Tibial nerve (tissue), 4 donors: Measurements from ENCODE around the gene CEP20. TPM values are rescaled to one million over a fixed set of nuclear protein-coding genes. Genes with fewer than 3 reads are reported as not detected.
A peak's percentile ranks its signal among the peaks of the same experiment; 100 is the strongest.
"Not testable (repeated sequence)": the region's sequence is repeated elsewhere in the genome, so short reads cannot be mapped to it uniquely, and the experiment has no call there.

Source experiments
- DNase-seq, 2 donors: peaks; one replicate each; pipeline ENCODE4 v3.0.0-alpha.2; 2019; ENCODE audit warnings: low spot score in 2 of 2
- H3K27ac ChIP-seq, 4 donors: fragments of 200-600 bp; sonication (generic) in 3 of 4; one replicate each; pipeline ENCODE4 v1.5.1; 2017 to 2019; ENCODE audit warnings: mild to moderate bottlenecking in 1 of 4
- H3K27me3 ChIP-seq, 2 donors: fragments of 200-600 bp; sonication (generic) in 1 of 2; one replicate each; pipeline versions ENCODE4 v1.5.1 to v1.6.0; 2017 to 2019
- H3K36me3 ChIP-seq, 3 donors: fragments of 200-600 bp; sonication (generic); one replicate each; pipeline ENCODE4 v1.5.1; 2018 to 2019
- H3K4me1 ChIP-seq, 4 donors: fragments of 200-600 bp; sonication (generic) in 3 of 4; one replicate each; pipeline ENCODE4 v1.5.1; 2017 to 2019
- H3K4me3 ChIP-seq, 4 donors: fragments of 200-600 bp; sonication (generic) in 3 of 4; one replicate each; pipeline ENCODE4 v1.5.1; 2017 to 2019; ENCODE audit warnings: mild to moderate bottlenecking in 1 of 4, moderate library complexity in 1 of 4
- H3K9me3 ChIP-seq, 4 donors: fragments of 200-600 bp; sonication (generic) in 3 of 4; one replicate each; pipeline ENCODE4 v1.5.1; 2017 to 2019
- CTCF ChIP-seq, 5 experiments: fragments of 200-600 bp in 3 of 5; fragments of 450-650 bp in 2 of 5; sonication (generic) in 3 of 5; IDR thresholded peaks; one replicate each; pipeline ENCODE4 v1.5.1; 2016 to 2019; ENCODE audit warnings: antibody characterized with exemption in 5 of 5, mild to moderate bottlenecking in 3 of 5, moderate library complexity in 2 of 5
- EP300 ChIP-seq, 2 donors: sonication (generic); formaldehyde crosslinking; IDR thresholded peaks; one replicate each; pipeline ENCODE4 v1.6.1; 2017; ENCODE audit warnings: antibody characterized with exemption in 2 of 2, mild to moderate bottlenecking in 1 of 2
- POLR2A ChIP-seq, 2 donors: fragments of 450-650 bp; IDR thresholded peaks; one replicate each; pipeline ENCODE4 v1.6.1; 2017; ENCODE audit warnings: antibody characterized with exemption in 2 of 2, mild to moderate bottlenecking in 2 of 2, moderate library complexity in 2 of 2
- WGBS, 2 donors: methylation state at CpG; one replicate each; pipeline ENCODE4 v1.1.5; 2018; 5-methylcytosine and 5-hydroxymethylcytosine counted together
- total RNA-seq, 4 donors: library from RNA; depleted of rRNA; stranded (reverse); fragments of >200 nt; gene quantifications; one replicate each; pipeline ENCODE4 v1.1.0, GENCODE V29; 2016

The CEP20 gene
- total RNA-seq = 10 to 100 TPM; 23.7 to 42.0 (median 25.0) TPM

GRCh38 chr16:15888072-15888976 is at the start of gene CEP20:
Gene CEP20 (minus strand): TSS chr16:15888603. CDS start chr16:15888585, 18 bp downstream.
- TF ChIP-seq CTCF (IDR thresholded peaks at IDR 0.05) (peak in 4 of 5 experiments; percentile 19 to 82 (median 48)), POLR2A (IDR thresholded peaks at IDR 0.05) (peak; percentile 56 to 72), EP300 (IDR thresholded peaks at IDR 0.05) (peak; percentile 77 to 79)
- H3K27ac ChIP-seq = peak within 1 kb of the TSS; percentile 44 to 96 (median 91)
- peaks cover 0 to 5% (median 0%) of the 10 kb centered on the region in 3 donors for H3K36me3 ChIP-seq
- no peaks in the 10 kb centered on the region for H3K9me3 ChIP-seq
- no peaks in the 10 kb centered on the region for H3K27me3 ChIP-seq
- 0 to 1% methylated on average over 41 of the region's 41 CpGs for WGBS, 2 donors
- peak within 1 kb of the TSS; percentile 70 to 97 (median 93) for H3K4me3 ChIP-seq
- peaks cover 0 to 31% (median 12%) of the 10 kb centered on the region in 4 donors for H3K4me1 ChIP-seq
- peak; percentile 99 to 100 for DNase-seq

GRCh38 chr16:15936809-15937208 is 48.4 kb upstream of the CEP20 start:
- H3K27me3 ChIP-seq, H3K9me3 ChIP-seq, H3K4me1 ChIP-seq, H3K4me3 ChIP-seq, DNase-seq, H3K36me3 ChIP-seq, H3K27ac ChIP-seq: not testable (repeated sequence)
- WGBS, 2 donors = 87 to 92% methylated on average over 6 of the region's 6 CpGs

GRCh38 chr16:15934991-15935390 is 46.6 kb upstream of the CEP20 start:
- TF ChIP-seq CTCF (IDR thresholded peaks at IDR 0.05) (no peak), POLR2A (IDR thresholded peaks at IDR 0.05) (no peak), EP300 (IDR thresholded peaks at IDR 0.05) (no peak)
- Histone ChIP-seq H3K4me3 (no peak overlapping the region), H3K36me3 (no peaks in the 10 kb centered on the region), H3K27ac (no peak overlapping the region), H3K9me3 (peaks cover 0 to 9% (median 2%) of the 10 kb centered on the region in 4 donors), H3K27me3 (no peaks in the 10 kb centered on the region), H3K4me1 (no peaks in the 10 kb centered on the region)
- DNase-seq = no peak

GRCh38 chr16:15933781-15934180 is 45.4 kb upstream of the CEP20 start:
- TF ChIP-seq EP300 (IDR thresholded peaks at IDR 0.05) = no peak
- no peak for TF ChIP-seq POLR2A (IDR thresholded peaks at IDR 0.05)
- TF ChIP-seq CTCF (IDR thresholded peaks at IDR 0.05) = no peak
- 80 to 89% methylated on average over 4 of the region's 4 CpGs for WGBS, 2 donors

GRCh38 chr16:15932939-15933338 is 44.5 kb upstream of the CEP20 start:
- no peaks in the 10 kb centered on the region for H3K4me1 ChIP-seq
- no peak overlapping the region for H3K27ac ChIP-seq
- no peak for TF ChIP-seq POLR2A (IDR thresholded peaks at IDR 0.05)
- TF ChIP-seq CTCF (IDR thresholded peaks at IDR 0.05) = no peak
- no peak for TF ChIP-seq EP300 (IDR thresholded peaks at IDR 0.05)
- no peaks in the 10 kb centered on the region for H3K36me3 ChIP-seq
- DNase-seq = no peak
- H3K4me3 ChIP-seq = no peak overlapping the region
- H3K27me3 ChIP-seq = no peaks in the 10 kb centered on the region
- 88 to 89% methylated on average over 6 of the region's 6 CpGs for WGBS, 2 donors
- peaks cover 0 to 9% (median 2%) of the 10 kb centered on the region in 4 donors for H3K9me3 ChIP-seq

More at GRCh38 chr16:15933781-15934180, 45.4 kb upstream of the CEP20 start:
- no peaks in the 10 kb centered on the region for H3K27me3 ChIP-seq
- H3K4me1 ChIP-seq = no peaks in the 10 kb centered on the region
- DNase-seq = no peak
- peaks cover 0 to 9% (median 2%) of the 10 kb centered on the region in 4 donors for H3K9me3 ChIP-seq
- H3K27ac ChIP-seq = no peak overlapping the region
- H3K4me3 ChIP-seq = no peak overlapping the region
- H3K36me3 ChIP-seq = no peaks in the 10 kb centered on the region
